IMR-90 (cell line): ENCODE results near the gene SRPK2. TPM values are rescaled to one million over a fixed set of nuclear protein-coding genes. Genes with fewer than 3 reads are reported as not detected.

Experiments used
- ATAC-seq: fragments of 200-7000 bp; cut with Tn5 transposase; 2 replicates; pipeline ENCODE4 v1.9.1; 2020; ENCODE audit warnings: low read depth, mild to moderate bottlenecking, moderate library complexity
- BruUV-seq: library from RNA; stranded (reverse); fragments of 400-500 nt; replicated peaks from 2 replicates; lab custom pipeline; 2021; lab: Mats Ljungman, UMichigan
- CTCF ChIA-PET: fragments of 300-600 bp; formaldehyde crosslinking; extraction: SDS; loops from one replicate; lab custom pipeline; 2021; ENCODE audit warnings: antibody characterized with exemption; lab: Yijun Ruan, JAX
- POLR2A ChIA-PET: fragments of 300-600 bp; sonication (Branson Sonifier 250); formaldehyde crosslinking; loops from one replicate; lab custom pipeline; 2022; ENCODE audit warnings: antibody characterized with exemption; ENCODE audit not compliant: unreplicated experiment; lab: Charles Lee
- DNase-seq: peaks from one replicate; pipeline ENCODE4 v3.0.0; 2013
- H2AFZ ChIP-seq: replicated peaks from 2 replicates; pipeline ENCODE3; 2013; ENCODE audit warnings: low read length, mild to moderate bottlenecking; ENCODE audit not compliant: poor library complexity
- H2AK5ac ChIP-seq: 2 replicates; pipeline ENCODE4 v1.6.1; 2013; ENCODE audit warnings: low read depth, low read length, inconsistent platforms
- H2AK9ac ChIP-seq: replicated peaks from 2 replicates; pipeline ENCODE3; 2013; ENCODE audit warnings: mild to moderate bottlenecking, low read depth, low read length, moderate library complexity; ENCODE audit not compliant: poor library complexity
- H2BK120ac ChIP-seq: 2 replicates; pipeline ENCODE4 v1.6.1; 2013; ENCODE audit warnings: low read depth, low read length, inconsistent platforms
- H2BK15ac ChIP-seq: 3 replicates; pipeline ENCODE4 v1.6.1; 2013; ENCODE audit warnings: low read depth, low read length, inconsistent platforms
- H2BK20ac ChIP-seq: 2 replicates; pipeline ENCODE4 v1.6.1; 2013; ENCODE audit warnings: low read depth, mild to moderate bottlenecking, inconsistent platforms, low read length, moderate library complexity
- H2BK5ac ChIP-seq: 2 replicates; pipeline ENCODE4 v1.6.1; 2013; ENCODE audit warnings: mild to moderate bottlenecking, low read depth, low read length, inconsistent platforms; ENCODE audit not compliant: poor library complexity, severe bottlenecking
- H3K14ac ChIP-seq: replicated peaks from 2 replicates; pipeline ENCODE4 v1.6.1; 2013; ENCODE audit warnings: low read depth, low read length, inconsistent platforms
- H3K18ac ChIP-seq: 2 replicates; pipeline ENCODE4 v1.6.1; 2013; ENCODE audit warnings: low read depth, low read length, control low read depth
- H3K23ac ChIP-seq: 2 replicates; pipeline ENCODE4 v1.6.1; 2013; ENCODE audit warnings: low read depth, low read length, inconsistent platforms
- H3K27ac ChIP-seq: 2 replicates; pipeline ENCODE4 v1.5.1; 2013; ENCODE audit warnings: mild to moderate bottlenecking, control low read depth, low read length; ENCODE audit not compliant: insufficient read depth
- H3K27me3 ChIP-seq: 2 replicates; pipeline ENCODE4 v1.6.1; 2013; ENCODE audit warnings: low read length; ENCODE audit not compliant: control insufficient read depth, insufficient read depth
- H3K36me3 ChIP-seq: 2 replicates; pipeline ENCODE4 v1.6.1; 2013; ENCODE audit warnings: low read length, mixed read lengths; ENCODE audit not compliant: control insufficient read depth, insufficient read depth
- H3K4ac ChIP-seq: 2 replicates; pipeline ENCODE4 v1.6.1; 2013; ENCODE audit warnings: low read depth, low read length, inconsistent platforms
- H3K4me1 ChIP-seq: 2 replicates; pipeline ENCODE4 v1.6.1; 2013; ENCODE audit warnings: low read length, mixed read lengths; ENCODE audit not compliant: control insufficient read depth, insufficient read depth
- H3K4me2 ChIP-seq: 2 replicates; pipeline ENCODE4 v1.6.1; 2013; ENCODE audit warnings: low read depth, mild to moderate bottlenecking, control low read depth, low read length, moderate library complexity
- H3K4me3 ChIP-seq: 2 replicates; pipeline ENCODE4 v1.5.1; 2013; ENCODE audit warnings: low read depth, mild to moderate bottlenecking, control low read depth, low read length, moderate library complexity; ENCODE audit not compliant: insufficient read depth
- H3K56ac ChIP-seq: 2 replicates; pipeline ENCODE4 v1.6.1; 2013; ENCODE audit warnings: low read length, inconsistent platforms; ENCODE audit not compliant: insufficient read depth; ENCODE audit errors: extremely low read depth
- H3K79me1 ChIP-seq, 2 experiments: 2 replicates each; pipeline ENCODE4 v1.6.1; 2013; ENCODE audit warnings: low read length in 2 of 2, inconsistent platforms in 1 of 2, low read depth in 1 of 2
- H3K9ac ChIP-seq: 2 replicates; pipeline ENCODE4 v1.6.1; 2013; ENCODE audit warnings: low read depth, low read length, control low read depth
- H3K9me1 ChIP-seq: 2 replicates; pipeline ENCODE4 v1.6.1; 2013; ENCODE audit warnings: low read length, inconsistent platforms; ENCODE audit not compliant: insufficient read depth
- H3K9me3 ChIP-seq: 2 replicates; pipeline ENCODE4 v1.6.1; 2013; ENCODE audit warnings: low read length; ENCODE audit not compliant: control insufficient read depth, insufficient read depth
- H4K20me1 ChIP-seq: 2 replicates; pipeline ENCODE4 v1.6.1; 2013; ENCODE audit warnings: low read length, inconsistent platforms; ENCODE audit not compliant: insufficient read depth
- H4K5ac ChIP-seq: 2 replicates; pipeline ENCODE4 v1.6.1; 2013; ENCODE audit warnings: mild to moderate bottlenecking, low read depth, low read length, control low read depth
- H4K8ac ChIP-seq, 2 experiments: 2 replicates each; pipeline ENCODE4 v1.6.1; 2013; ENCODE audit warnings: low read depth in 2 of 2, low read length in 2 of 2, control low read depth in 1 of 2, inconsistent platforms in 1 of 2
- H4K91ac ChIP-seq: 2 replicates; pipeline ENCODE4 v1.6.1; 2013; ENCODE audit warnings: low read depth, low read length, inconsistent platforms; ENCODE audit not compliant: insufficient read depth
- BHLHE40 ChIP-seq: fragments of 150-350 bp; IDR thresholded peaks from 2 replicates; pipeline ENCODE4 v1.6.1; 2016; ENCODE audit warnings: mild to moderate bottlenecking, low read depth, low read length
- CEBPB ChIP-seq: IDR thresholded peaks from 2 replicates; pipeline ENCODE4 v1.6.1; 2012; ENCODE audit warnings: low read depth, low read length, improper control_type of control experiment
- CHD1 ChIP-seq: IDR thresholded peaks from 2 replicates; pipeline ENCODE4 v1.6.1; 2012; ENCODE audit warnings: low read depth, low read length, improper control_type of control experiment
- CTCF ChIP-seq: conservative IDR thresholded peaks from 2 replicates; pipeline ENCODE4 v1.5.1; 2012; ENCODE audit warnings: mild to moderate bottlenecking, low read depth, low read length, improper control_type of control experiment
- ELK1 ChIP-seq: fragments of 150-350 bp; IDR thresholded peaks from 2 replicates; pipeline ENCODE4 v1.6.1; 2016; ENCODE audit warnings: low read depth, mild to moderate bottlenecking, low read length, moderate library complexity, borderline replicate concordance
- FOS ChIP-seq: fragments of 150-350 bp; IDR thresholded peaks from 2 replicates; pipeline ENCODE4 v1.6.1; 2016; ENCODE audit warnings: low read depth, low read length
- MAFK ChIP-seq: IDR thresholded peaks from 2 replicates; pipeline ENCODE4 v1.6.1; 2012; ENCODE audit warnings: low read depth, low read length, improper control_type of control experiment
- MAZ ChIP-seq: IDR thresholded peaks from 2 replicates; pipeline ENCODE4 v1.6.1; 2012; ENCODE audit warnings: low read depth, mild to moderate bottlenecking, low read length, improper control_type of control experiment, moderate library complexity, borderline replicate concordance
- MXI1 ChIP-seq: IDR thresholded peaks from 2 replicates; pipeline ENCODE4 v1.6.1; 2012; ENCODE audit warnings: low read depth, mild to moderate bottlenecking, low read length, moderate library complexity, borderline replicate concordance
- NFE2L2 ChIP-seq: fragments of 150-350 bp; IDR thresholded peaks from 2 replicates; pipeline ENCODE4 v1.6.1; 2016; ENCODE audit warnings: low read depth, mild to moderate bottlenecking, low read length
- POLR2A ChIP-seq: IDR thresholded peaks from 2 replicates; pipeline ENCODE4 v1.6.1; 2012; ENCODE audit warnings: mild to moderate bottlenecking, low read depth, low read length
- RAD21 ChIP-seq: IDR thresholded peaks from 2 replicates; pipeline ENCODE4 v1.6.1; 2012; ENCODE audit warnings: low read length, improper control_type of control experiment
- RCOR1 ChIP-seq: IDR thresholded peaks from 2 replicates; pipeline ENCODE4 v1.6.1; 2012; ENCODE audit warnings: mild to moderate bottlenecking, low read length, improper control_type of control experiment; ENCODE audit not compliant: insufficient replicate concordance
- RFX5 ChIP-seq: IDR thresholded peaks from 2 replicates; pipeline ENCODE4 v1.8.0; 2012; ENCODE audit warnings: low read depth, mild to moderate bottlenecking, low read length, moderate library complexity
- SMC3 ChIP-seq: fragments of 150-350 bp; IDR thresholded peaks from 2 replicates; pipeline ENCODE4 v1.6.1; 2016; ENCODE audit warnings: low read depth, mild to moderate bottlenecking, antibody characterized with exemption, low read length, moderate library complexity
- USF2 ChIP-seq: fragments of 150-350 bp; IDR thresholded peaks from 2 replicates; pipeline ENCODE4 v1.6.1; 2017; ENCODE audit warnings: mild to moderate bottlenecking, antibody characterized with exemption, low read length, low read depth
- WGBS, 2 experiments: methylation state at CpG; one replicate each; pipeline versions ENCODE4 v1.1.5 to v1.1.7; 2013; ENCODE audit warnings: missing lambda C conversion rate in 2 of 2; ENCODE audit not compliant: insufficient read length in 1 of 2; ENCODE audit errors: extremely low coverage in 2 of 2; 5-methylcytosine and 5-hydroxymethylcytosine counted together
- dilution Hi-C: fragments of 300-500 bp; cut with HindIII; formaldehyde crosslinking; loops from one replicate; pipeline ENCODE4 v1.14.3; 2018; ENCODE audit warnings: low sequenced_read_pairs; ENCODE audit not compliant: unreplicated experiment
- in situ Hi-C: fragments of 300-500 bp; cut with MboI; formaldehyde crosslinking; loops from 3 replicates; pipeline ENCODE4 v1.14.3; 2019; ENCODE audit warnings: low sequenced_read_pairs, inconsistent platforms, mixed read lengths
- intact Hi-C: fragments of 100-400 bp; cut with micrococcal nuclease; formaldehyde crosslinking; loops from 2 replicates; pipeline ENCODE4 v1.10.0; 2022
- polyA plus RNA-seq, 3 experiments: library from polyadenylated mRNA; depleted of rRNA; stranded (reverse); fragments of >200 nt; gene quantifications; 2 replicates each; pipeline ENCODE4 v1.2.3, GENCODE V29; 2012; ENCODE audit warnings: low replicate concordance in 1 of 3
- total RNA-seq: library from RNA; depleted of rRNA; stranded (reverse); fragments of >200 nt; gene quantifications from 2 replicates; pipeline ENCODE4 v1.2.3, GENCODE V29; 2012

Gene SRPK2
- total and polyA plus RNA-seq, 2 of the 4 experiments (the other 2 are of a cell fraction), result 13.2 to 33.0 TPM

- Histone ChIP-seq H3K4me2 (no peak overlapping the region), H2BK15ac (no peak overlapping the region), H4K20me1 (peaks cover 51% of the 10 kb centered on the region), H2BK5ac (no peak overlapping the region), H3K27ac (no peak overlapping the region), H3K4ac (no peak overlapping the region), H4K91ac (no peak overlapping the region), H2BK20ac (no peak overlapping the region), H3K56ac (no peak overlapping the region), H3K27me3 (no peaks in the 10 kb centered on the region), H3K9ac (no peak overlapping the region), H3K23ac (no peak overlapping the region), H2AK5ac (no peak overlapping the region), H2AFZ (no peak overlapping the region), H3K9me1 (peaks cover 8% of the 10 kb centered on the region; the same call in 1 of the 2 replicates), H3K4me1 (no peaks in the 10 kb centered on the region), H3K14ac (no peak overlapping the region), H4K5ac (no peak overlapping the region), H3K36me3 (no peaks in the 10 kb centered on the region), H3K18ac (no peak overlapping the region), H2BK120ac (no peak overlapping the region), H4K8ac (no peak overlapping the region), H3K79me1 (peaks cover 27 to 63% of the 10 kb centered on the region in 2 experiments), H3K4me3 (no peak overlapping the region), H2AK9ac (no peak overlapping the region), H3K9me3 (no peaks in the 10 kb centered on the region)
- TF ChIP-seq SMC3 (no peak), USF2 (no peak), MAZ (no peak), NFE2L2 (no peak), ELK1 (no peak), RAD21 (no peak), RFX5 (no peak), MXI1 (no peak), CTCF (no peak), POLR2A (no peak), FOS (no peak), MAFK (no peak), RCOR1 (no peak), CHD1 (no peak), BHLHE40 (no peak), CEBPB (no peak)
- in situ Hi-C loops (loop anchor here (25.0 kb wide), 1 partner anchor 193 kb away; no protein-coding TSS in a partner anchor), intact Hi-C loops (no loop called here), dilution Hi-C loops (no loop called here)
- POLR2A ChIA-PET, result no interaction called here
- DNase-seq (no peak), ATAC-seq (no peak)
- no CpG with 5 or more reads among the region's 3 CpGs for WGBS, 2 experiments
- BruUV-seq, result no TSS peak
- CTCF ChIA-PET, result interaction anchor here (0.6 kb wide), 1 partner anchor 221 kb away, joined by 3 read pairs; no protein-coding TSS in a partner anchor
These were observed 58.2 kb downstream of the SRPK2 start for GRCh38 chr7:105330526-105330925.
